HepG2 (cell line): ENCODE data around the gene KISS1. TPM values are rescaled to one million over a fixed set of nuclear protein-coding genes. Genes with fewer than 3 reads are reported as not detected.

Experiments
- ESRRA ChIP-seq: sonication (generic); formaldehyde crosslinking; IDR thresholded peaks from 2 replicates; pipeline ENCODE4 v1.5.1; 2020; ENCODE audit warnings: mild to moderate bottlenecking, low read depth, missing genetic modification reagents
- GFI1 ChIP-seq: sonication (generic); formaldehyde crosslinking; IDR thresholded peaks from 2 replicates; pipeline ENCODE4 v1.5.0; 2020; ENCODE audit warnings: missing genetic modification reagents, mild to moderate bottlenecking, borderline replicate concordance
- HDAC1 ChIP-seq: sonication (generic); formaldehyde crosslinking; IDR thresholded peaks from 2 replicates; pipeline ENCODE4 v1.5.1; 2020; ENCODE audit warnings: mild to moderate bottlenecking, missing genetic modification reagents
- HMGA1 ChIP-seq: sonication (generic); formaldehyde crosslinking; conservative IDR thresholded peaks from 2 replicates; pipeline ENCODE4 v1.4.0; 2020; ENCODE audit warnings: missing genetic modification reagents
- HNF4A ChIP-seq: sonication (generic); formaldehyde crosslinking; IDR thresholded peaks from 2 replicates; pipeline ENCODE4 v1.4.0; 2020; ENCODE audit warnings: missing genetic modification reagents
- MXD4 ChIP-seq: IDR thresholded peaks from 2 replicates; pipeline ENCODE4 v1.6.1; 2016; ENCODE audit warnings: mild to moderate bottlenecking, missing biosample characterization, missing genetic modification reagents
- NCOR1 ChIP-seq: fragments of 200-600 bp; sonication (generic); IDR thresholded peaks from 2 replicates; pipeline ENCODE4 v1.7.0; 2017; ENCODE audit warnings: antibody characterized with exemption, low read length, borderline replicate concordance
- NR2F6 ChIP-seq, 2 experiments: IDR thresholded peaks; 2 replicates each; pipeline ENCODE4 v1.6.1; 2016; ENCODE audit warnings: antibody characterized with exemption in 1 of 2, mild to moderate bottlenecking in 1 of 2
- PAXIP1 ChIP-seq: sonication (generic); formaldehyde crosslinking; conservative IDR thresholded peaks from 2 replicates; pipeline ENCODE4 v1.4.0; 2020; ENCODE audit warnings: mild to moderate bottlenecking, missing genetic modification reagents, moderate library complexity
- PHF8 ChIP-seq: sonication (generic); formaldehyde crosslinking; IDR thresholded peaks from 2 replicates; pipeline ENCODE4 v1.5.0; 2020; ENCODE audit warnings: missing genetic modification reagents
- POGK ChIP-seq: sonication (generic); formaldehyde crosslinking; conservative IDR thresholded peaks from 2 replicates; pipeline ENCODE4 v1.8.0; 2022; ENCODE audit warnings: mild to moderate bottlenecking, moderate library complexity, missing genetic modification reagents
- RAD21 ChIP-seq: fragments of 450-650 bp; formaldehyde crosslinking; IDR thresholded peaks from 2 replicates; pipeline ENCODE4 v1.5.0; 2020; ENCODE audit warnings: mild to moderate bottlenecking
- SAFB2 ChIP-seq: sonication (generic); formaldehyde crosslinking; IDR thresholded peaks from 2 replicates; pipeline ENCODE4 v1.5.1; 2020; ENCODE audit warnings: missing genetic modification reagents, low read depth, mild to moderate bottlenecking, borderline replicate concordance
- SALL1 ChIP-seq: sonication (generic); formaldehyde crosslinking; IDR thresholded peaks from 2 replicates; pipeline ENCODE4 v1.8.0; 2022; ENCODE audit warnings: mild to moderate bottlenecking, missing genetic modification reagents
- SAP130 ChIP-seq: IDR thresholded peaks from 2 replicates; pipeline ENCODE4 v1.6.1; 2016; ENCODE audit warnings: low read depth
- SYNCRIP ChIP-seq: fragments of 200-400 bp; formaldehyde crosslinking; IDR thresholded peaks from 2 replicates; pipeline ENCODE4 v1.6.1; 2018; ENCODE audit warnings: mild to moderate bottlenecking, low read depth, low read length; ENCODE audit not compliant: insufficient read depth
- TEAD3 ChIP-seq: optimal IDR thresholded peaks from 2 replicates; pipeline ENCODE3; 2016; ENCODE audit warnings: borderline replicate concordance
- ZBTB7A ChIP-seq: sonication (generic); formaldehyde crosslinking; IDR thresholded peaks from 2 replicates; pipeline ENCODE4 v1.8.0; 2022; ENCODE audit warnings: mild to moderate bottlenecking, missing genetic modification reagents
- ZNF251 ChIP-seq: sonication (generic); formaldehyde crosslinking; IDR thresholded peaks from 2 replicates; pipeline ENCODE4 v1.9.0; 2021; ENCODE audit warnings: mild to moderate bottlenecking, missing genetic modification reagents
- ZNF777 ChIP-seq: sonication (generic); formaldehyde crosslinking; IDR thresholded peaks from 2 replicates; pipeline ENCODE4 v1.4.0; 2020; ENCODE audit warnings: missing genetic modification reagents
- polyA plus RNA-seq, 8 experiments: library from polyadenylated mRNA; depleted of rRNA in 3 of 8; stranded (reverse) in 7 of 8; unstranded in 1 of 8; fragments of >200 nt; fragmentation: Illumina TruSeq in 4 of 8; extraction: Trizol in 4 of 8; gene quantifications; 2 replicates each; pipeline versions ENCODE4 v1.2.1 to v1.2.3, GENCODE V29; 2011 to 2016; ENCODE audit warnings: low read depth in 4 of 8, missing spikeins in 1 of 8, mixed read lengths in 1 of 8; ENCODE audit not compliant: insufficient read depth in 1 of 8
- total RNA-seq, 5 experiments: library from RNA; depleted of rRNA; stranded (reverse); fragments of >200 nt; fragmentation: Illumina TruSeq; extraction: Trizol; gene quantifications; 2 replicates each; pipeline ENCODE4 v1.2.3, GENCODE V29; 2016; ENCODE audit warnings: low read depth in 1 of 5
- TF ChIP-seq, protein P1 (sequence below), 2 experiments: IDR thresholded peaks; 2 replicates each; pipeline ENCODE4 v1.6.1; 2011 to 2012; ENCODE audit warnings: low read length in 2 of 2, borderline replicate concordance in 1 of 2, low read depth in 1 of 2, mild to moderate bottlenecking in 1 of 2, moderate library complexity in 1 of 2

The KISS1 gene
- total and polyA plus RNA-seq, 2 of the 13 experiments (the other 11 are each of a cell fraction or from before 2014, with no cell fraction given): 0.24 to 0.80 TPM

GRCh38 chr1:204142032-204142974 is 54.0 kb downstream of the KISS1 start (continued):
- peak; percentile 70 for TF ChIP-seq PAXIP1 (CRISPR knock-in tag)
- TF ChIP-seq NCOR1: peak; percentile 76
- TF ChIP-seq, protein P1, sequence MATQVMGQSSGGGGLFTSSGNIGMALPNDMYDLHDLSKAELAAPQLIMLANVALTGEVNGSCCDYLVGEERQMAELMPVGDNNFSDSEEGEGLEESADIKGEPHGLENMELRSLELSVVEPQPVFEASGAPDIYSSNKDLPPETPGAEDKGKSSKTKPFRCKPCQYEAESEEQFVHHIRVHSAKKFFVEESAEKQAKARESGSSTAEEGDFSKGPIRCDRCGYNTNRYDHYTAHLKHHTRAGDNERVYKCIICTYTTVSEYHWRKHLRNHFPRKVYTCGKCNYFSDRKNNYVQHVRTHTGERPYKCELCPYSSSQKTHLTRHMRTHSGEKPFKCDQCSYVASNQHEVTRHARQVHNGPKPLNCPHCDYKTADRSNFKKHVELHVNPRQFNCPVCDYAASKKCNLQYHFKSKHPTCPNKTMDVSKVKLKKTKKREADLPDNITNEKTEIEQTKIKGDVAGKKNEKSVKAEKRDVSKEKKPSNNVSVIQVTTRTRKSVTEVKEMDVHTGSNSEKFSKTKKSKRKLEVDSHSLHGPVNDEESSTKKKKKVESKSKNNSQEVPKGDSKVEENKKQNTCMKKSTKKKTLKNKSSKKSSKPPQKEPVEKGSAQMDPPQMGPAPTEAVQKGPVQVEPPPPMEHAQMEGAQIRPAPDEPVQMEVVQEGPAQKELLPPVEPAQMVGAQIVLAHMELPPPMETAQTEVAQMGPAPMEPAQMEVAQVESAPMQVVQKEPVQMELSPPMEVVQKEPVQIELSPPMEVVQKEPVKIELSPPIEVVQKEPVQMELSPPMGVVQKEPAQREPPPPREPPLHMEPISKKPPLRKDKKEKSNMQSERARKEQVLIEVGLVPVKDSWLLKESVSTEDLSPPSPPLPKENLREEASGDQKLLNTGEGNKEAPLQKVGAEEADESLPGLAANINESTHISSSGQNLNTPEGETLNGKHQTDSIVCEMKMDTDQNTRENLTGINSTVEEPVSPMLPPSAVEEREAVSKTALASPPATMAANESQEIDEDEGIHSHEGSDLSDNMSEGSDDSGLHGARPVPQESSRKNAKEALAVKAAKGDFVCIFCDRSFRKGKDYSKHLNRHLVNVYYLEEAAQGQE (IDR thresholded peaks at IDR 0.05; ENCODE audit: borderline replicate concordance in 1 of 2, low read depth in 1 of 2, low read length in 2 of 2): peak in 1 of 2 experiments; percentile 83; a peak in 3 of 4 replicates
- TF ChIP-seq NR2F6 (IDR thresholded peaks at IDR 0.05): peak; percentile 34; the same call in 1 of the 2 replicates
- no peak for TF ChIP-seq NR2F6 (CRISPR knock-in tag; IDR thresholded peaks at IDR 0.05)
- 0 out of 2 replicates have a peak, but pooled peaks have one; percentile 36 for TF ChIP-seq HDAC1 (CRISPR knock-in tag)
- no peak for TF ChIP-seq SAFB2 (CRISPR knock-in tag)
- TF ChIP-seq ZNF777: no peak
- no peak for TF ChIP-seq ESRRA (CRISPR knock-in tag)
- TF ChIP-seq SYNCRIP: no peak
- TF ChIP-seq SALL1 (CRISPR knock-in tag): peak; percentile 71
- no peak for TF ChIP-seq HMGA1 (CRISPR knock-in tag)
- no peak for TF ChIP-seq PHF8 (CRISPR knock-in tag)
- TF ChIP-seq HNF4A (CRISPR knock-in tag): peak; percentile 88
- TF ChIP-seq MXD4 (CRISPR knock-in tag): no peak
- TF ChIP-seq TEAD3 (CRISPR knock-in tag): peak; percentile 51
- 0 out of 2 replicates have a peak, but pooled peaks have one; percentile 29 for TF ChIP-seq POGK (CRISPR knock-in tag)
- TF ChIP-seq RAD21 (CRISPR knock-in tag): no peak
- TF ChIP-seq SAP130 (CRISPR knock-in tag): peak; percentile 38
- TF ChIP-seq GFI1 (CRISPR knock-in tag): no peak
- peak; percentile 35; the same call in 1 of the 2 replicates for TF ChIP-seq ZBTB7A (CRISPR knock-in tag)
- no peak for TF ChIP-seq ZNF251 (CRISPR knock-in tag)
